HCT116 (cell line): Measurements from ENCODE around the gene DPP9.

Source experiments
- JUND ChIP-seq: IDR thresholded peaks from 2 replicates; pipeline ENCODE4 v1.6.1; 2012
- RAD21 ChIP-seq: IDR thresholded peaks from 2 replicates; pipeline ENCODE4 v1.6.1; 2012; ENCODE audit warnings: low read depth, mild to moderate bottlenecking
- REST ChIP-seq: IDR thresholded peaks from 2 replicates; pipeline ENCODE4 v1.6.1; 2012; ENCODE audit warnings: low read depth
- TF ChIP-seq, protein P1 (sequence below), 3 experiments: fragments of 200-600 bp in 1 of 3; sonication (generic) in 1 of 3; IDR thresholded peaks in 2 of 3; conservative IDR thresholded peaks in 1 of 3; 2 replicates each; pipeline ENCODE4 v1.5.1; 2012 to 2017; ENCODE audit warnings: low read depth in 2 of 3, low read length in 2 of 3, antibody characterized with exemption in 1 of 3, borderline replicate concordance in 1 of 3, control low read depth in 1 of 3, mild to moderate bottlenecking in 1 of 3, mixed read lengths in 1 of 3, mixed run types in 1 of 3, moderate library complexity in 1 of 3; ENCODE audit not compliant: insufficient read depth in 1 of 3

GRCh38 chr19:4703671-4704316, 19.8 kb downstream of the DPP9 start:
- no peak for TF ChIP-seq REST
- TF ChIP-seq, protein P1, sequence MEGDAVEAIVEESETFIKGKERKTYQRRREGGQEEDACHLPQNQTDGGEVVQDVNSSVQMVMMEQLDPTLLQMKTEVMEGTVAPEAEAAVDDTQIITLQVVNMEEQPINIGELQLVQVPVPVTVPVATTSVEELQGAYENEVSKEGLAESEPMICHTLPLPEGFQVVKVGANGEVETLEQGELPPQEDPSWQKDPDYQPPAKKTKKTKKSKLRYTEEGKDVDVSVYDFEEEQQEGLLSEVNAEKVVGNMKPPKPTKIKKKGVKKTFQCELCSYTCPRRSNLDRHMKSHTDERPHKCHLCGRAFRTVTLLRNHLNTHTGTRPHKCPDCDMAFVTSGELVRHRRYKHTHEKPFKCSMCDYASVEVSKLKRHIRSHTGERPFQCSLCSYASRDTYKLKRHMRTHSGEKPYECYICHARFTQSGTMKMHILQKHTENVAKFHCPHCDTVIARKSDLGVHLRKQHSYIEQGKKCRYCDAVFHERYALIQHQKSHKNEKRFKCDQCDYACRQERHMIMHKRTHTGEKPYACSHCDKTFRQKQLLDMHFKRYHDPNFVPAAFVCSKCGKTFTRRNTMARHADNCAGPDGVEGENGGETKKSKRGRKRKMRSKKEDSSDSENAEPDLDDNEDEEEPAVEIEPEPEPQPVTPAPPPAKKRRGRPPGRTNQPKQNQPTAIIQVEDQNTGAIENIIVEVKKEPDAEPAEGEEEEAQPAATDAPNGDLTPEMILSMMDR (IDR thresholded peaks at IDR 0.05 in 2 of 3, conservative IDR thresholded peaks at IDR 0.05 in 1 of 3; ENCODE audit: borderline replicate concordance in 1 of 3, insufficient read depth in 1 of 3, low read depth in 2 of 3, low read length in 2 of 3): no peak
- no peak for TF ChIP-seq JUND
- no peak for TF ChIP-seq RAD21
